Measurements from ENCODE around the gene ATXN8OS.

GRCh38 chr13:70178346-70178745 is 70.7 kb downstream of the ATXN8OS start:
- TF ChIP-seq CTCF (IDR thresholded peaks at IDR 0.05) (no peak), POLR2A (IDR thresholded peaks at IDR 0.05) (no peak)
